Spleen (tissue), 7 donors: ENCODE measurements around the gene TCTN2.

Experiments
- POLR2A ChIP-seq, 3 donors: fragments of 450-650 bp; IDR thresholded peaks; one replicate each; pipeline ENCODE4 v1.5.1; 2017; ENCODE audit warnings: antibody characterized with exemption in 3 of 3, mild to moderate bottlenecking in 1 of 3
- TF ChIP-seq, protein P1 (sequence below), 11 experiments: fragments of 200-600 bp in 7 of 11; fragments of 450-650 bp in 4 of 11; sonication (generic) in 4 of 11; IDR thresholded peaks in 8 of 11; conservative IDR thresholded peaks in 3 of 11; 1 replicate in 7 of 11; 2 replicates in 4 of 11; pipeline versions ENCODE4 v1.4.0 to v1.8.0; 2016 to 2021; ENCODE audit warnings: antibody characterized with exemption in 11 of 11, inconsistent platforms in 4 of 11, mild to moderate bottlenecking in 1 of 11
- donor health status: DM: no; HTN: no; CAD: no; lungs with moderate emphysema.
- donor health status: DM: no; HTN: no; CAD: no.
- donor health status: DM: no; HTN: no; CAD: no.

DNA sequence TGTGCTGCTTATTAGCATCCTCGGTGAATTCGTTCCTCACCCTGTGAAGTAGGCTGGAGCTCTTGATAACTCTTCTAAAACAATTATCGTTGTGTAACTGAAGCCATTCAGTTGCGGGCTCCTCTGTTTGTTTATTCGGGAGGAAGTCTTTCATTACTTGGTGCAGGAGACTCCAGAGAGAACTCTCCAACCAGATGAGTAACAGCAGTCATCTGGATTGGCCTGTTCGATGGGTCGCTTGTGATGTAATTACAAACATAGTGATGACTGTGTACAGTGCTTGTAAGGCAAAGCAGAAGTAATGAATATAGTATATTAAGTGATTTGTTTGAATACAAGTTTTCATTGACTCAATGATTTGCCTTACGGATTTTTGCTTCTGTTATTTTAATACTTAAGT lies 52.1 kb downstream of the TCTN2 start:
- TF ChIP-seq, protein P1, sequence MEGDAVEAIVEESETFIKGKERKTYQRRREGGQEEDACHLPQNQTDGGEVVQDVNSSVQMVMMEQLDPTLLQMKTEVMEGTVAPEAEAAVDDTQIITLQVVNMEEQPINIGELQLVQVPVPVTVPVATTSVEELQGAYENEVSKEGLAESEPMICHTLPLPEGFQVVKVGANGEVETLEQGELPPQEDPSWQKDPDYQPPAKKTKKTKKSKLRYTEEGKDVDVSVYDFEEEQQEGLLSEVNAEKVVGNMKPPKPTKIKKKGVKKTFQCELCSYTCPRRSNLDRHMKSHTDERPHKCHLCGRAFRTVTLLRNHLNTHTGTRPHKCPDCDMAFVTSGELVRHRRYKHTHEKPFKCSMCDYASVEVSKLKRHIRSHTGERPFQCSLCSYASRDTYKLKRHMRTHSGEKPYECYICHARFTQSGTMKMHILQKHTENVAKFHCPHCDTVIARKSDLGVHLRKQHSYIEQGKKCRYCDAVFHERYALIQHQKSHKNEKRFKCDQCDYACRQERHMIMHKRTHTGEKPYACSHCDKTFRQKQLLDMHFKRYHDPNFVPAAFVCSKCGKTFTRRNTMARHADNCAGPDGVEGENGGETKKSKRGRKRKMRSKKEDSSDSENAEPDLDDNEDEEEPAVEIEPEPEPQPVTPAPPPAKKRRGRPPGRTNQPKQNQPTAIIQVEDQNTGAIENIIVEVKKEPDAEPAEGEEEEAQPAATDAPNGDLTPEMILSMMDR (IDR thresholded peaks at IDR 0.05 in 8 of 11, conservative IDR thresholded peaks at IDR 0.05 in 3 of 11) = no peak
- no peak for TF ChIP-seq POLR2A (IDR thresholded peaks at IDR 0.05)
